ENCODE results near the gene CETP.
A peak's percentile ranks its signal among the peaks of the same experiment; 100 is the strongest.
"Not testable (repeated sequence)": the region's sequence is repeated elsewhere in the genome, so short reads cannot be mapped to it uniquely, and the experiment has no call there.

CETP gene

DNA sequence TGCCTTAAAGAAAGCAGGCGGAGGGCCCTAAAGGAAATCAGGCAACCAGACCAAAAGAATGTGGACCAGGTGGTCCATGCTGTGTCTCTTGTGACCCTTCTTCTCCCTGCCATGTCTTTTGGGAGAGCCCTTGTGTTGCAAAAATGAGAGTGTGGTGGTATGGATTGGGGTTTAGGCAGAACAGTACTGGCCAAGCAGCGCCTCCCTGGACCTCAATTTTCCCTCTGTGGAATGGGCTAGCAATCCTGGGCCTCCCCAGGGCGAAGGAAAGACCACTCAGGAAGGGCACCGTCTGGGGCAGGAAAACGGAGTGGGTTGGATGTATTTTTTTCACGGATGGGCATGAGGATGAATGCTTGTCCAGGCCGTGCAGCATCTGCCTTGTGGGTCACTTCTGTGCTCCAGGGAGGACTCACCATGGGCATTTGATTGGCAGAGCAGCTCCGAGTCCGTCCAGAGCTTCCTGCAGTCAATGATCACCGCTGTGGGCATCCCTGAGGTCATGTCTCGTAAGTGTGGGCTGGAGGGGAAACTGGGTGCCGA is 20.1 kb downstream of the CETP start:
- Histone ChIP-seq H3K36me3 (ENCODE audit: control insufficient read depth, insufficient read depth, low read length) (no peaks in the 10 kb centered on the region), H3K9me3 (ENCODE audit: control insufficient read depth, low read length) (no peaks in the 10 kb centered on the region), H3K4me3 (ENCODE audit: low read length) (no peak overlapping the region), H3K9ac (ENCODE audit: low read length) (no peak overlapping the region), H3K4me1 (ENCODE audit: control insufficient read depth, insufficient read depth, low read length) (peaks cover 34% of the 10 kb centered on the region), H3K27me3 (ENCODE audit: control insufficient read depth, insufficient read depth, low read length) (no peaks in the 10 kb centered on the region)

DNA sequence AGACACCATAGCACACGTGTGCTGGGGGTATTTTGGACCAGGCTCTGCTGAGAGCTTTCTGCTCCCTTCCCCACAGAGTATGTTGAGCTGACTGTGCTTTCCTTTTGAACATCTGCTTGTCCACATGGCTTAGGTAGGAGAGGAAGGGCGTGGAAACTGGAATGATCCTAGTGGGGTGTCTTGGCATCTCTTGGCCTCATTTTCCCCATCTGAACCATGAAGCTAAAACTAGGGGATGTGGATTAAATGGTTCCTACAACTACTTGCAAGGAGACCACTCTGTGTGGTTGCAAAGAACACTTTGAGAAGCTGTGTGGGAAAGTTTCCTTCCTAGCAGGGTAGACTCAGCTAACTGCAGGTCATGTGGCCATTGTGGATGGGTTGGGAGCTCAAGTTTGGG is 20.9 kb downstream of the CETP start:
- Histone ChIP-seq H3K36me3 (ENCODE audit: control insufficient read depth, insufficient read depth, low read length) (no peaks in the 10 kb centered on the region), H3K9me3 (ENCODE audit: control insufficient read depth, low read length) (no peaks in the 10 kb centered on the region), H3K4me3 (ENCODE audit: low read length) (no peak overlapping the region), H3K9ac (ENCODE audit: low read length) (no peak overlapping the region), H3K4me1 (ENCODE audit: control insufficient read depth, insufficient read depth, low read length) (peaks cover 34% of the 10 kb centered on the region), H3K27me3 (ENCODE audit: control insufficient read depth, insufficient read depth, low read length) (no peaks in the 10 kb centered on the region)

DNA sequence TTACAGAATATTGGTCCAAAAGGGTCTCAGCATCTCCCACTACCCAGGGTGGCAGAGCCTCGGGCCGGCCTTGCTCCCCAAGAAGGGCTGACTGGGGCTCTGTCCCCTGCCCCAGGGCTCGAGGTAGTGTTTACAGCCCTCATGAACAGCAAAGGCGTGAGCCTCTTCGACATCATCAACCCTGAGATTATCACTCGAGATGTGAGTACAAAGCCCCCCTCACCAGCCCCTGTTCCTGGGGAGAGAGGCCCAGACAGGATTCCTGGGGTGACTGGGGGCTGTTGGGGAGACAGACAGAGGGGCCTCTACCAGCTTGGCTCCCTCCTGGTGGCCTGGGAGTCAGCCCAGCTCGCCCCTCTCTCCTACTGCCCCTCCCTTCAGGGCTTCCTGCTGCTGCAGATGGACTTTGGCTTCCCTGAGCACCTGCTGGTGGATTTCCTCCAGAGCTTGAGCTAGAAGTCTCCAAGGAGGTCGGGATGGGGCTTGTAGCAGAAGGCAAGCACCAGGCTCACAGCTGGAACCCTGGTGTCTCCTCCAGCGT is 21.5 kb downstream of the CETP start:
- Histone ChIP-seq H3K4me3 (ENCODE audit: low read length) (no peak overlapping the region), H3K4me1 (ENCODE audit: control insufficient read depth, insufficient read depth, low read length) (peaks cover 38% of the 10 kb centered on the region), H3K27me3 (ENCODE audit: control insufficient read depth, insufficient read depth, low read length) (no peaks in the 10 kb centered on the region), H3K36me3 (ENCODE audit: control insufficient read depth, insufficient read depth, low read length) (no peaks in the 10 kb centered on the region), H3K9me3 (ENCODE audit: control insufficient read depth, low read length) (no peaks in the 10 kb centered on the region), H3K9ac (ENCODE audit: low read length) (no peak overlapping the region)

DNA sequence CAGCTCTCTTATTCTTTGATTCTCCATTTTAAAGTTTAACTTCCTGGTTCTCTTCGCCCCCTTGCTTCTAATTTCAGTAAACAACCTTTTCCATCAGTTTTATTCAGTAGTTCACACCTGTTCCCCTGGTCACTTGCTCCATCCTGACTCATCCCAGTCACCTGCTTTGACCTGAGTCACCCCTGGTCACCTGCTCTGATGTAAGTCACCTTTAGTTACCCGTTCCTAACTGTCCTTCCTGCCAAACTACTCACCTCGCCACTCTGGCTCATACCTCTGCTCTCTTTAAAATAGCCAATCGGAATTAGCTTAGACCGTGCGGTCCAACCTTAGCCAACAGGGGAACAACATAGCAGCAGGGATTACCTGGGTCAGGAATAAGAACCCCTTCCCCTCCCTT is 22.9 kb downstream of the CETP start:
- Histone ChIP-seq H3K9ac (ENCODE audit: low read length) (peak overlapping the region; percentile 7), H3K36me3 (ENCODE audit: control insufficient read depth, insufficient read depth, low read length) (no peaks in the 10 kb centered on the region), H3K4me3 (ENCODE audit: low read length) (no peak overlapping the region), H3K9me3 (ENCODE audit: control insufficient read depth, low read length) (no peaks in the 10 kb centered on the region), H3K27me3 (ENCODE audit: control insufficient read depth, insufficient read depth, low read length) (no peaks in the 10 kb centered on the region), H3K4me1 (ENCODE audit: control insufficient read depth, insufficient read depth, low read length) (peaks cover 47% of the 10 kb centered on the region)

DNA sequence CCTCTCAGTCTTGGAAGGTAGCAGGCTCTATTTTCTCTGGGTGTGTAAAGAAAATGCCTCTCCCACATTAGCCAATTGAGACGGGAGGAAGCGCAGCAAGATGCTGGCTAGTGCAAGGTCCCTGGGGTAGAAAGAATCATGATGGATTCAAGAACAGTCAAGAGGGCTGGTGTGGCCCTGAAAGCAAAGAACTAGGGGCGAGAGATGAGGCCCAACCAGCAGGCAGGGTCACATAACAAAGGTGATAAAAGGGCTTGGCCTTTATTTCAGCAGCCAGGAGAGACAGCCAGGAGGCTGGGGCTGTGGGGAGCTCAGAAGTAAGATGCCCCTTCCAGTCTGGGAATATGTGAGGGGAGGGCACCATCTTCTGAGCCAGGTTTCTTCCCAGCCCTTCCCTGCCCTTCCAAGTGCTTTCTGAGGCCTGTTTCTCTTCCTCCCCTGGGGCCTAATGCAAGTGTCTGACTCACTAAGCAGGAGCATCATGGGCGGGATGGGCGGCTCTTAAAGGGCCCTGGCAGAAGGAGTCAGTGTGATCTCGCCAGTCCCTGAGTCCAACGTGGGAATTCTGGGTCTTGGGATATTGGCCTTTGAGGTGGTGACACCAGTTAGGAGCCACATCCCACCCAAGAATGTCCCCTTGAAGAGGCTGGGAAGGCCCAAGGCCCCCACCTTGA is 23.7 kb downstream of the CETP start:
- H3K36me3 ChIP-seq (ENCODE audit: control insufficient read depth, insufficient read depth, low read length), result no peaks in the 10 kb centered on the region
- H3K4me1 ChIP-seq (ENCODE audit: control insufficient read depth, insufficient read depth, low read length), result peaks cover 47% of the 10 kb centered on the region
- no peak overlapping the region for H3K4me3 ChIP-seq (ENCODE audit: low read length)
- H3K9me3 ChIP-seq (ENCODE audit: control insufficient read depth, low read length), result no peaks in the 10 kb centered on the region
- H3K27me3 ChIP-seq (ENCODE audit: control insufficient read depth, insufficient read depth, low read length), result no peaks in the 10 kb centered on the region
- H3K9ac ChIP-seq (ENCODE audit: low read length), result peak overlapping the region; percentile 7

DNA sequence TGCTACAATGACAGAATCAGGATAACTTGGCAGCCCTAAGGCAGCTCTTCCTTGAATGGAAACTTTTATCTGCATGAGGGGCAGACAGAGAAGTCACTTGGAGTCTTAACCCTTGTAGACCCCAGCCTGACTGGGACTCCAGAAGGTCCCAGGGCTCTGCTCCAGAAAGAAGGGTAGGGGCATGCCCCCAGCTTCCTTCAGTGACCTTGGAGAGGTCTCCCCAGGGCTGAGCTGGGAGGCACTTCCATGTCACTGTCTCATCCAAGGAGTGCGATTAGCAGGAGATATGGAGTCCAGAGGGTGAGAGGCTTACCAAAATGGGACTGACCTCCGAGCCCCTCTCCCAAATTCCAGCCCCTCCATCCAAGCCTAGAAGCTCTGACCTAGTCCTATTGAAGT is 24.2 kb downstream of the CETP start:
- Histone ChIP-seq H3K9me3 (ENCODE audit: control insufficient read depth, low read length) (no peaks in the 10 kb centered on the region), H3K36me3 (ENCODE audit: control insufficient read depth, insufficient read depth, low read length) (no peaks in the 10 kb centered on the region), H3K4me3 (ENCODE audit: low read length) (no peak overlapping the region), H3K4me1 (ENCODE audit: control insufficient read depth, insufficient read depth, low read length) (peaks cover 47% of the 10 kb centered on the region), H3K27me3 (ENCODE audit: control insufficient read depth, insufficient read depth, low read length) (no peaks in the 10 kb centered on the region), H3K9ac (ENCODE audit: low read length) (no peak overlapping the region)

DNA sequence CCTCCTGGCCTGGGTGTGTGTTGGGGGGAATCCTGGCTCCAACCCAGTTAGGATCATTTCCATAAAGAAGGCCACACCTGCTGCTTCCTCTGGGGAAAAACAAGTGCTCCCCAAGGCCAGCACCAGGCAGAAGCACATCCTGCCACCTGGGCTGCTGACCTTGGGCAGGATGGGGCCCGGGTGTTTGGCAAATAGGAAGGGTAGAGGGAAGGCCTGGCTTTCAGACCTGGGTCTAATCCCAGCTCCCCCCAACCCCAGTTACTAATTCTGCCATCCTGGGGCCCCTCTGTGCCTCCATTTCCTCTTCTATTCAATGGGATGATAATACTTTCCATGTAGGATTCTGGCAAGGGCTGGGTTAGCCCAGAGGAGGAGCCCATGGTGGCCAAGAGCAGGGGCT is 24.6 kb downstream of the CETP start:
- H3K36me3 ChIP-seq (ENCODE audit: control insufficient read depth, insufficient read depth, low read length), result no peaks in the 10 kb centered on the region
- no peak overlapping the region for H3K9ac ChIP-seq (ENCODE audit: low read length)
- H3K9me3 ChIP-seq (ENCODE audit: control insufficient read depth, low read length), result no peaks in the 10 kb centered on the region
- no peaks in the 10 kb centered on the region for H3K27me3 ChIP-seq (ENCODE audit: control insufficient read depth, insufficient read depth, low read length)
- H3K4me3 ChIP-seq (ENCODE audit: low read length), result no peak overlapping the region
- H3K4me1 ChIP-seq (ENCODE audit: control insufficient read depth, insufficient read depth, low read length), result peaks cover 47% of the 10 kb centered on the region

DNA sequence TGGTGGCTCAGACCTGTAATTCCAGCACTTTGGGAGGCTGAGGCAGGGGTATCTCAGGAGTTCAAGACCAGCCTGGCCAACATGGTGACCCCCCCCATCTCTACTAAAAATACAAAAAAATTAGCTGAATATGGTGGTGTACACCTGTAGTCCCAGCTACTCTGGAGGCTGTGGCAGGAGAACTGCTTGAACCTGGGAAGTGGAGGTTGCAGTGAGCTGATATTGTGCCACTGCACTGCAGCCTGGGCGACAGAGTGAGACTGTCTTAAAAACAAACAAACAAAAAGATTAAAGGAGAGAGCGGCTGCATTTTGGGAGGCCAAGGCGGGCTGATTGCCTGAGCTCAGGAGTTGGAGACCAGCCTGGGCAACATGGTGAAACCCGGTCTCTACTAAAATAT is 25.2 kb downstream of the CETP start:
- peaks cover 51% of the 10 kb centered on the region for H3K4me1 ChIP-seq (ENCODE audit: control insufficient read depth, insufficient read depth, low read length)
- H3K9me3 ChIP-seq (ENCODE audit: control insufficient read depth, low read length); H3K36me3 ChIP-seq (ENCODE audit: control insufficient read depth, insufficient read depth, low read length); H3K27me3 ChIP-seq (ENCODE audit: control insufficient read depth, insufficient read depth, low read length); H3K4me3 ChIP-seq (ENCODE audit: low read length); H3K9ac ChIP-seq (ENCODE audit: low read length): not testable (repeated sequence)

DNA sequence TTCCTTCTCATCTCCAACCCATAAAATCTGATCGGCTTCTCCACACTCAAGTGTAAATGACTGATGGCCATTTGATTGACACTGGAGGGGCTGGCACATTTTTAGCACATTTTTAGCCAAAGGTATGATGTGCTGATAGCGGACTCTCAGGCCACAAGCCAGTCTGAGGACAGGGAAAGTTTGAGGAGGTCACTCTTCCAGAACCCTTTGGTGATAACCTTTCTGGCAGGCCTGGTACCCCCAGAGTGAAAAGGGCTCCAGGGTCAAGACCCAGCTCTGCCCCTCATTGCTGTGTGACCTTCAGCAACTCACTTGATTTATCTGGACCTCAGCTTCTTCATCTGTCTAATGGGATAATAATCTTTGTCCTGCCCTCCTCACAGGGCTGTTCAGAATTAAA is 25.9 kb downstream of the CETP start:
- H3K9ac ChIP-seq (ENCODE audit: low read length), result no peak overlapping the region
- H3K36me3 ChIP-seq (ENCODE audit: control insufficient read depth, insufficient read depth, low read length), result no peaks in the 10 kb centered on the region
- H3K4me3 ChIP-seq (ENCODE audit: low read length), result no peak overlapping the region
- H3K4me1 ChIP-seq (ENCODE audit: control insufficient read depth, insufficient read depth, low read length), result peaks cover 54% of the 10 kb centered on the region
- H3K9me3 ChIP-seq (ENCODE audit: control insufficient read depth, low read length), result no peaks in the 10 kb centered on the region
- no peaks in the 10 kb centered on the region for H3K27me3 ChIP-seq (ENCODE audit: control insufficient read depth, insufficient read depth, low read length)

DNA sequence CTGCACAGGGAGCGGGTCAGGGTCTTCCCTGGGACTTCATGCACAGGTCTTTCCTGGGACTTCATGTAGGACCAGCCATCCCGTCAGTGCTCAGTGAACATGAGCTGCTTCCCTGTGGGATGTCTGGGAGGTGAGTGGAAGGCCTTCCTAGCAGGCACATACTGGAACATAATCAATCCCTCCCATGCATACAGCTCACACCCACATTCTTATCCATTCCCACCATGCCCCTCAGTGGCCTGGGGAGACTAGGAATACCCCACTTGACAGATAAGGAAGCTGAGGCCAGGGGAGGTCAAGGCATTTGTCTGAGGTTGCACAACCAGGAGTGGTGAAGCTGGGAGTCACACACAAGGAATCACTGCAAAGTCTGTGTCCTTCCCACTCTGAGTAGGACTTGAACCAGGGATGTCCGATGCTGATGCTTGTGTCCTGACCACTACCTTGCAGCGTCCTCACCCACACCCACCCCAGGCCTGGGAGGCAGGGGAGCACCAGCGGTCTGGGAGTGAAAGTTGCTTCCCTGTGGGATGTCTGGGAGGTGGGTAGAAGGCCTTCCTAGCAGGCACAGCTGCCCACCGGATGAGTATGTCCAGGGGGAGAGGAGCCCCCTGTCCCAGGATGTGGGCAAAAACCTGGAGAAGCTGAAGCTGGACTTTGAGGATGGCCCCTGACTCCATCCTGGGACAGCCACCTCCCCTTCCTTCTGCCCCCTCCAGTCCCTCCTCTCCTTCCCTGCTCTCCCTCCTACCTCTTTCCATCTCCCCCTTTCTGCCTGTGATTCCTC is 26.6 kb downstream of the CETP start:
- Histone ChIP-seq H3K9me3 (ENCODE audit: control insufficient read depth, low read length) (no peaks in the 10 kb centered on the region), H3K27me3 (ENCODE audit: control insufficient read depth, insufficient read depth, low read length) (no peaks in the 10 kb centered on the region), H3K4me1 (ENCODE audit: control insufficient read depth, insufficient read depth, low read length) (peaks cover 49% of the 10 kb centered on the region), H3K9ac (ENCODE audit: low read length) (peak overlapping the region; percentile 73), H3K36me3 (ENCODE audit: control insufficient read depth, insufficient read depth, low read length) (no peaks in the 10 kb centered on the region), H3K4me3 (ENCODE audit: low read length) (peak overlapping the region; percentile 40)

DNA sequence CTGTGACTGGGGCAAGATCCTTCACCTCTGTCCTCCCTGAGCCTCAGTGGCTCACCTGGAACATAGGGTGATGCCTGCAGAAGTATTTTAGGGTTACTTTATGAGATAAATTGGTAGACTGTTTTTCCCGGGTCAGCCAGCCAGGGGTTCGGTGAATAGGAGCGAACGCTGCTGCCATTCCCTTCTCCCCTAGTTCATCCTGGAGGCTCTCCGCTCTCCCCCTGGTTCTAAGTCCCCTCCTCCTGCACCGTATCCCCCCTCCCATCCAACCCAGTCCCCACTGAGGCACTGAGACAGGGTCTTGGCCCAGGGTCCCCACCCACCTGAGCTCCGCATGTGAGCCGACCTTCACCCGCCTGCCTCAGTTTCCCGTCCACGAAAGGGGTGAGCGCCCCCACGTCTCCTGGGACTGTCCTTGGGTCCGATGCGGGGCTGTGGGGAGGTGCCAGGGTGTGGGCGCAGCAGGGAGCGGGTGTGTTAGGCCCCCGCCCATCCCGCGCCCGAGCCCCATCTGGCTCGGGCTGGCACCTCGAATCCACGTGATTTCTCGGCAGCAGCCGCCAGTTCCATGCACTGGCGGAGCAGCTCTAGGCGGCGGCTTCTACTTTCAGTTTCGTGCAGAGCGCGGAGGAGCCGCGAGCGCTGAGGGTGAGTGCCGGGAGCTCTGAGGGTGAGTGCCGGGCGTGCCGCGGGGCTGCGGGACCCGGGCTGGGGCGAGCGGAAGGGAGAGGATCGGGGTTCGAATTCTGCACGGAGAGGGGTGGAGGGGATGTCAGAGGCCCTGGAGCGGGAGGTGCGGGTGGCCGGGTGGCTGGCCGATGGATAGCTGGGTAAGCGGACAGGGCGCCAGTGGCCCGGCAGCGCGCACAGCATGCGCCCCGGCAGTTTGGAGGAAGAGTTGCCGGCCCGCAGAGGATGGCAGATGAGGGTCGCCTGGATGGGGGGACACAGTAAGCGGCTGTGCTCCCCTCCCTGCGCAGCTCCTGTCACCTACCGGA is 27.5 kb downstream of the CETP start, which contains the start of gene NLRC5:
NLRC5 (plus strand) TSS at position 610 of the 998 bp plus-strand sequence. CDS start 31,156 bp downstream, outside the sequence.
- no peaks in the 10 kb centered on the region for H3K36me3 ChIP-seq (ENCODE audit: control insufficient read depth, insufficient read depth, low read length)
- no peaks in the 10 kb centered on the region for H3K27me3 ChIP-seq (ENCODE audit: control insufficient read depth, insufficient read depth, low read length)
- H3K4me1 ChIP-seq (ENCODE audit: control insufficient read depth, insufficient read depth, low read length), result peaks cover 40% of the 10 kb centered on the region
- peak within 1 kb of the TSS; percentile 40 for H3K4me3 ChIP-seq (ENCODE audit: low read length)
- H3K9me3 ChIP-seq (ENCODE audit: control insufficient read depth, low read length), result no peaks in the 10 kb centered on the region
- H3K9ac ChIP-seq (ENCODE audit: low read length), result peak within 1 kb of the TSS; percentile 73
